ENCODE measurements around the gene CBARP. TPM values are rescaled to one million over a fixed set of nuclear protein-coding genes. Genes with fewer than 3 reads are reported as not detected.

CBARP gene
- total RNA-seq, 1 donor from 2014 or later, result 1.2 TPM

GRCh38 chr19:1284979-1285736 lies 47.4 kb upstream of the CBARP start:
- TF ChIP-seq, protein P1, sequence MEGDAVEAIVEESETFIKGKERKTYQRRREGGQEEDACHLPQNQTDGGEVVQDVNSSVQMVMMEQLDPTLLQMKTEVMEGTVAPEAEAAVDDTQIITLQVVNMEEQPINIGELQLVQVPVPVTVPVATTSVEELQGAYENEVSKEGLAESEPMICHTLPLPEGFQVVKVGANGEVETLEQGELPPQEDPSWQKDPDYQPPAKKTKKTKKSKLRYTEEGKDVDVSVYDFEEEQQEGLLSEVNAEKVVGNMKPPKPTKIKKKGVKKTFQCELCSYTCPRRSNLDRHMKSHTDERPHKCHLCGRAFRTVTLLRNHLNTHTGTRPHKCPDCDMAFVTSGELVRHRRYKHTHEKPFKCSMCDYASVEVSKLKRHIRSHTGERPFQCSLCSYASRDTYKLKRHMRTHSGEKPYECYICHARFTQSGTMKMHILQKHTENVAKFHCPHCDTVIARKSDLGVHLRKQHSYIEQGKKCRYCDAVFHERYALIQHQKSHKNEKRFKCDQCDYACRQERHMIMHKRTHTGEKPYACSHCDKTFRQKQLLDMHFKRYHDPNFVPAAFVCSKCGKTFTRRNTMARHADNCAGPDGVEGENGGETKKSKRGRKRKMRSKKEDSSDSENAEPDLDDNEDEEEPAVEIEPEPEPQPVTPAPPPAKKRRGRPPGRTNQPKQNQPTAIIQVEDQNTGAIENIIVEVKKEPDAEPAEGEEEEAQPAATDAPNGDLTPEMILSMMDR (IDR thresholded peaks at IDR 0.05), result no peak
- TF ChIP-seq EZH2 (IDR thresholded peaks at IDR 0.05) (peak; percentile 20), EZH2phosphoT487 (IDR thresholded peaks at IDR 0.05) (peak; percentile 21)
- peak overlapping the region; percentile 84 for H3K4me2 ChIP-seq
- peak overlapping the region; percentile 61 for H2AFZ ChIP-seq (replicated peaks)
- H3K27me3 Mint-ChIP-seq (ENCODE audit: insufficient read depth, low read depth), result peaks cover 5% of the 10 kb centered on the region
- no peaks in the 10 kb centered on the region for H3K9me3 Mint-ChIP-seq
- no peak overlapping the region for H3K9ac ChIP-seq
- H4K20me1 ChIP-seq (ENCODE audit: low read depth), result peaks cover 36% of the 10 kb centered on the region
- no peak overlapping the region for H3K27ac ChIP-seq
- peaks cover 25% of the 10 kb centered on the region for H3K27me3 ChIP-seq
- H3K36me3 ChIP-seq, result no peaks in the 10 kb centered on the region
- peaks cover 2% of the 10 kb centered on the region for H3K36me3 Mint-ChIP-seq
- H3K4me3 ChIP-seq, result peak overlapping the region; percentile 48
- peaks cover 17% of the 10 kb centered on the region for H3K4me1 ChIP-seq
- H3K4me3 Mint-ChIP-seq, result peak overlapping the region; percentile 80
- peaks cover 40% of the 10 kb centered on the region for H3F3A ChIP-seq (ENCODE audit: low read depth)
- DNase-seq (ENCODE audit: low spot score), result peak; percentile 64
- H3K9me3 ChIP-seq (ENCODE audit: low read depth), result no peaks in the 10 kb centered on the region
- peaks cover 20% of the 10 kb centered on the region for H3K4me1 Mint-ChIP-seq
- H3K27ac Mint-ChIP-seq, result peak overlapping the region; percentile 61
- H3K79me2 ChIP-seq (ENCODE audit: low read depth), result peaks cover 28% of the 10 kb centered on the region

DNA sequence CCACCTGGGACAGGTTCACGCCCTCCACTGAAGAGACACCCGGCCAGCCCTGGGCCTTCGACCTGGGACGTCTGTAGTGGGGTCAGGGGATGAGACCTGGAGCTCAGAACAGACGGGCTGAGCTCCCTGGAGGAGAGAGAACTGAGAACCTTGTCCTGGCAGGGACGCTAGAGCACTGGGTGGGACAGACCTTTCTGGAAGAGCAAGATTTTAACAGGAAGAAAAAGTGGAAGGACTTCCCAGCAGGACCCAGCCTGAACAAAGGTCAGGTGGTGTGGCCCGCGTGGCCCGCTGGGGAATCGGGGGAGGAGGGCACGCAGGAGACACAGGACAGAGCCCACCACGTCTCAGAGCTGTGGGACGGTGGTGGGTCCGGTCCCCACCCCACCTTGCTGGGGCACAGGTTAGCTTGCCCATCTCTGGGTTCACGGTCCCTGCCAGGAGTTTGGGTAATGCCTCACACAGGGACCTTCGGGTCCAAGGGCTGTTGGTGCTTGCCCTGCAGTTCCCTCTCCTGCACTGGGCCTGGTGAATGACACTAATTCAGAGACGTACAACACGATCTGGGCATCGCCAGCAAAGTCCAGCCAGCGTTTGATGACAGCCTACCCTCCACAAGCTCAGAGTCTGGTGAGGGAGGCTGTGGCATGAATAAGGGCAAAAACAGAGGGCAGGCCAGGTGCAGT lies 46.6 kb upstream of the CBARP start:
- Histone ChIP-seq H3K4me1 (peaks cover 17% of the 10 kb centered on the region), H4K20me1 (ENCODE audit: low read depth) (peaks cover 33% of the 10 kb centered on the region), H3K4me2 (no peak overlapping the region), H3K36me3 (no peaks in the 10 kb centered on the region), H3K27me3 (peaks cover 25% of the 10 kb centered on the region), H3K27ac (no peak overlapping the region), H2AFZ (replicated peaks) (no peak overlapping the region), H3K9ac (no peak overlapping the region), H3K79me2 (ENCODE audit: low read depth) (peaks cover 28% of the 10 kb centered on the region), H3K4me3 (no peak overlapping the region), H3F3A (ENCODE audit: low read depth) (peaks cover 46% of the 10 kb centered on the region), H3K9me3 (ENCODE audit: low read depth) (no peaks in the 10 kb centered on the region)
- Mint-ChIP-seq H3K9me3 (no peaks in the 10 kb centered on the region), H3K36me3 (peaks cover 2% of the 10 kb centered on the region), H3K4me3 (peak overlapping the region; percentile 80), H3K27me3 (ENCODE audit: insufficient read depth, low read depth) (peaks cover 9% of the 10 kb centered on the region), H3K4me1 (peaks cover 26% of the 10 kb centered on the region), H3K27ac (peak overlapping the region; percentile 61)
- DNase-seq (ENCODE audit: low spot score), result no peak
- TF ChIP-seq EZH2 (IDR thresholded peaks at IDR 0.05), result no peak
- TF ChIP-seq, protein P1 (IDR thresholded peaks at IDR 0.05), result no peak

GRCh38 chr19:1283917-1284292 lies 46.1 kb upstream of the CBARP start:
- Histone ChIP-seq H3K27ac (no peak overlapping the region), H3K4me3 (no peak overlapping the region), H3K4me1 (peaks cover 17% of the 10 kb centered on the region), H3K9ac (no peak overlapping the region), H3F3A (ENCODE audit: low read depth) (peaks cover 51% of the 10 kb centered on the region), H3K4me2 (no peak overlapping the region), H2AFZ (replicated peaks) (no peak overlapping the region), H3K9me3 (ENCODE audit: low read depth) (no peaks in the 10 kb centered on the region), H4K20me1 (ENCODE audit: low read depth) (peaks cover 33% of the 10 kb centered on the region), H3K79me2 (ENCODE audit: low read depth) (peaks cover 26% of the 10 kb centered on the region), H3K27me3 (peaks cover 25% of the 10 kb centered on the region), H3K36me3 (no peaks in the 10 kb centered on the region)
- DNase-seq (ENCODE audit: low spot score), result no peak
- Mint-ChIP-seq H3K27ac (no peak overlapping the region), H3K4me1 (peaks cover 22% of the 10 kb centered on the region), H3K36me3 (peaks cover 2% of the 10 kb centered on the region), H3K9me3 (no peaks in the 10 kb centered on the region), H3K27me3 (ENCODE audit: insufficient read depth, low read depth) (peaks cover 9% of the 10 kb centered on the region), H3K4me3 (no peak overlapping the region)
- TF ChIP-seq EZH2 (IDR thresholded peaks at IDR 0.05) (no peak), EZH2phosphoT487 (IDR thresholded peaks at IDR 0.05) (no peak)
- TF ChIP-seq, protein P1 (IDR thresholded peaks at IDR 0.05), result no peak
